Measurements from ENCODE around the gene IFT27.
"Not testable (repeated sequence)": the region's sequence is repeated elsewhere in the genome, so short reads cannot be mapped to it uniquely, and the experiment has no call there.

IFT27 gene

DNA sequence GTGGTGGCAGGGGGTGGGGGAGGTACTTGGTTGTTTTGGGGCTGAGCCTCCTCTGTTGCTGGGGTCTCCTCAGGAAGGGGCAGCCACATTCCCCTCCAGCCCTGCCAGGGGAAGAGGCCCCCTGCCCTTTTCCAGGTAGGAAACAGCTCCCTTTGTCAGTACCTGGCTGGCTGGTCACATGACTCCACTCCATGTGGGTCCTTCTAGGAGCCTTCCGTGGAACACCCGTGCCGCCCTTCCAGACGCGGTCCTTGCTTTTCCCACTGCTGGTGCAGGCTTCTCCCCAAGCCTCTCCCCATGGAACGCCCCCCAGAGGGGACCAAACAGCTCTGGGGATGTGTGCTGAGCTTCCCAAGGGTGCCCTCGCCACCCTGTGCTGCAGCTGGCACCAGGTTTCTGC is 19.9 kb downstream of the IFT27 start:
- no peak overlapping the region for H2AFZ ChIP-seq (ENCODE audit: low read length, unreplicated experiment)
- no peaks in the 10 kb centered on the region for H3K79me2 ChIP-seq (ENCODE audit: control insufficient read depth, insufficient read depth, low read length, unreplicated experiment)
- H3K4me3 ChIP-seq (ENCODE audit: low read depth, low read length) = no peak overlapping the region
- H3K36me3 ChIP-seq (ENCODE audit: insufficient read depth, low read length) = no peaks in the 10 kb centered on the region
- no peaks in the 10 kb centered on the region for H3K4me1 ChIP-seq (ENCODE audit: control insufficient read depth, insufficient read depth, low read length, unreplicated experiment)
- no peak overlapping the region for H3K27ac ChIP-seq (ENCODE audit: low read depth, low read length)
- H3K27me3 ChIP-seq (ENCODE audit: insufficient read depth, low read length) = peaks cover 29% of the 10 kb centered on the region

DNA sequence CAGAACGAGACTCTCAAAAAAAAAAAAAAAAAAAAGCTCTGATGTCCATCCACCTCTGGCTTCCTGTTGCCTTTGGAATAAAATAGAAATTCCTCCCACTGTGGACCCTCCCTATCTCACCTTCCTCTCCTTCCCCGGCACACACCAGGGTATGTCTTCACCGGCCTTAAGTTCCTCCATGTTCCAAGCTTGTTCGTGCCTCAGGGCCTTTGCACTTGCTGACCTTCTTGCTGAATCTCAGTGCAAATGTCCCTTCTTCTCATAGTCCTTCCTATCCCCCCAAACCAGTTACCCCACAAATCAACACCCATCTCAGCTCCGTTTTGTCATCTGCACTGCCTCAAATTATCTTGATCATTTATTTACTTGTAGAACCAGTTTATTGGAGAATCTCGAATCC is 20.6 kb downstream of the IFT27 start:
- no peaks in the 10 kb centered on the region for H3K4me1 ChIP-seq (ENCODE audit: control insufficient read depth, insufficient read depth, low read length, unreplicated experiment)
- H2AFZ ChIP-seq (ENCODE audit: low read length, unreplicated experiment) = no peak overlapping the region
- peaks cover 29% of the 10 kb centered on the region for H3K27me3 ChIP-seq (ENCODE audit: insufficient read depth, low read length)
- no peaks in the 10 kb centered on the region for H3K36me3 ChIP-seq (ENCODE audit: insufficient read depth, low read length)
- no peak overlapping the region for H3K4me3 ChIP-seq (ENCODE audit: low read depth, low read length)
- H3K27ac ChIP-seq (ENCODE audit: low read depth, low read length) = no peak overlapping the region
- H3K79me2 ChIP-seq (ENCODE audit: control insufficient read depth, insufficient read depth, low read length, unreplicated experiment) = no peaks in the 10 kb centered on the region

GRCh38 chr22:36754881-36755280 is 21.0 kb downstream of the IFT27 start:
- H3K4me3 ChIP-seq (ENCODE audit: low read depth, low read length); H3K79me2 ChIP-seq (ENCODE audit: control insufficient read depth, insufficient read depth, low read length, unreplicated experiment); H2AFZ ChIP-seq (ENCODE audit: low read length, unreplicated experiment); H3K27ac ChIP-seq (ENCODE audit: low read depth, low read length); H3K36me3 ChIP-seq (ENCODE audit: insufficient read depth, low read length); H3K4me1 ChIP-seq (ENCODE audit: control insufficient read depth, insufficient read depth, low read length, unreplicated experiment): not testable (repeated sequence)
- H3K27me3 ChIP-seq (ENCODE audit: insufficient read depth, low read length) = peaks cover 29% of the 10 kb centered on the region

DNA sequence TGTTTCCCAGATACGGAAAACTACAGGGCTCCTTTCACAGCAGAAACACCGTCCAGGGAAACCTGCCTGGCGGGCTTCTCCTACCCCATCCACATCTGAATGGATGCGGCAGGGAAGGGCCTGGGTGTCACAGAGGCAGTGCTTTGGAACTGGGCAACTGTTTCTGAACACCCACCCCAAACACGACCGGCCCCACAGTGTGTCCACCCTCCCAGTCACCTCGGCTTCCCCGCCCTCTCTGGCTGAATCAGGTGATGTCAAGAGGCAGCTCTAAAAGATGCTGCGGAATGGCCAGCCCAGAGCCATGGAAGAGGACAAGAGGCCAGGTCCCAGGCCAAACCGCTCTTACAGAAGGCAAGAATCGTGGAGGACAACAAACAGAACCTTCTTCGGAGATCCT is 22.0 kb downstream of the IFT27 start:
- peaks cover 29% of the 10 kb centered on the region for H3K27me3 ChIP-seq (ENCODE audit: insufficient read depth, low read length)
- H3K4me1 ChIP-seq (ENCODE audit: control insufficient read depth, insufficient read depth, low read length, unreplicated experiment) = no peaks in the 10 kb centered on the region
- no peaks in the 10 kb centered on the region for H3K36me3 ChIP-seq (ENCODE audit: insufficient read depth, low read length)
- H2AFZ ChIP-seq (ENCODE audit: low read length, unreplicated experiment) = no peak overlapping the region
- H3K27ac ChIP-seq (ENCODE audit: low read depth, low read length) = no peak overlapping the region
- H3K79me2 ChIP-seq (ENCODE audit: control insufficient read depth, insufficient read depth, low read length, unreplicated experiment) = no peaks in the 10 kb centered on the region
- no peak overlapping the region for H3K4me3 ChIP-seq (ENCODE audit: low read depth, low read length)

DNA sequence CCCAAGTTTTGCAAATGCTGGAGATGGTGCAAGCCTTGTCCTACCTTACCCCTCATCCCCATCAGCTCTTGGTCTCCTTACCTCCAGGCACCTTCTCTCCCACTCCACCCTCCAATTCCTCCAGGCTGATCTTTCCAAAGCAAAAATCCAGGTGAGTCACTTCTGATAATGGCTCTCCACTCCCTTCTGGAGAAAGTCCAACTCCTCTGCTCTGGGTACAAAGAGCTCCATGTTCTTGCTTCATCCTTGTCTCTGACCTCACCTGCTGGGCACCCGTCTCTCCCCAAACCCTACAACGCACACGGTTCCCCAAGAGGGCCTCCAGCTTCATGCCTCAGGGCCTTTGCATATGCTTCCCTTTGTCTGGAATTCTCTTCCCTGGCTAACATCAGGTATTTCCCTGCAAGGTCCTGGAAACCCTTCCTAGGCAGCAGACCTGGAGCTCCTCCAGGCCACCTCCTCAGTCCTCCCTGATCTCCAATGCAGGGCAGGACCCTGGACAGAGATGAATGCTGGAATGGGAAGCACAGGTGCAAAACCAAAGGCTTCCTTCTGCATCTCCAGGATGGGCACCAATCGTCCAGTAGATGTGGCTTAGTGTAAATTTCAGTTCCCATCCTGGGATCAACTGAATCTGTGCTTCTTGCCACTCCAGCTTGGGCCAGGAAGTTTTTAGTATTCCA is 22.7 kb downstream of the IFT27 start:
- no peaks in the 10 kb centered on the region for H3K4me1 ChIP-seq (ENCODE audit: control insufficient read depth, insufficient read depth, low read length, unreplicated experiment)

GRCh38 chr22:36746375-36746970 is 29.4 kb downstream of the IFT27 start:
- H3K79me2 ChIP-seq (ENCODE audit: control insufficient read depth, insufficient read depth, low read length, unreplicated experiment) = no peaks in the 10 kb centered on the region
- no peaks in the 10 kb centered on the region for H3K4me1 ChIP-seq (ENCODE audit: control insufficient read depth, insufficient read depth, low read length, unreplicated experiment)
- H3K27me3 ChIP-seq (ENCODE audit: insufficient read depth, low read length) = peaks cover 14% of the 10 kb centered on the region; the same call in 1 of the 2 replicates
- H2AFZ ChIP-seq (ENCODE audit: low read length, unreplicated experiment) = no peak overlapping the region
- H3K36me3 ChIP-seq (ENCODE audit: insufficient read depth, low read length) = no peaks in the 10 kb centered on the region
- no peak overlapping the region for H3K4me3 ChIP-seq (ENCODE audit: low read depth, low read length)
- H3K27ac ChIP-seq (ENCODE audit: low read depth, low read length) = no peak overlapping the region

More for the DNA sequence above, 22.7 kb downstream of the IFT27 start:
- Histone ChIP-seq H3K27ac (ENCODE audit: low read depth, low read length) (no peak overlapping the region), H3K27me3 (ENCODE audit: insufficient read depth, low read length) (peaks cover 29% of the 10 kb centered on the region), H3K4me3 (ENCODE audit: low read depth, low read length) (no peak overlapping the region), H3K36me3 (ENCODE audit: insufficient read depth, low read length) (no peaks in the 10 kb centered on the region), H2AFZ (ENCODE audit: low read length, unreplicated experiment) (no peak overlapping the region), H3K79me2 (ENCODE audit: control insufficient read depth, insufficient read depth, low read length, unreplicated experiment) (no peaks in the 10 kb centered on the region)

DNA sequence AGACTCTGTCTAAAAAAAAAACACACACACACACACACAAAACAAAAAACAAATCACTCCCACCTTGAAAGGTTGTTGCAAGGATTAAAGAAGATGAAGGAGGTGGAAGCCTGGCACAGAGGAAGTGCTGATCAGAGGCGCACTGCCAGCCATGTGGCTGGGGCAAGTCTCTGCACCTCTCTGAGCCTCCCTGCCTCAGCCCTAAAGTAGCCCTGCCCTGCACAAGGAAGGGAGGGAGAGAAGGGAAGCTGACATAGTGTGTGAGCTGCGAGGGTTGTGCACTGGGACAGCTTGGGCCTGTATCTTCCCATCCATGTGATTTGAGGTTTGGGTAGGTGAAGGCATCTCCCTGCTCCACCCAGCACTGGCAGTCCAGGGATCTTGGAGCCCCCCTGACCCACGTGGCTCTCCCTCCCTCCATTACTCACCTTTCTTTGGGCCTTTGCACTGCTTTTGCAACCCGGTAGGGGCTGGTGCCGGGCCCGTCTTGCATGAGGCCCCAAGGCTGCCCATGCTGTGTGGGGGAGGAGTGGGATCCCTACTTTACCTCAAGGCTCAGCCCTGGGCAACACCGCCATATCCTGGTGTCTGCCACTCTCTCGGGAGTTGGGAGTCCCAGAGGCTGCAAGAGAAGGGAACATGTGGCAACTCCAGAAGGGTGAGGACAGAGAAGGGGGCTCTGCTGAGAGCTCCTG is 30.5 kb downstream of the IFT27 start:
- H3K27me3 ChIP-seq (ENCODE audit: insufficient read depth, low read length) = peaks cover 14% of the 10 kb centered on the region; the same call in 1 of the 2 replicates
- H3K27ac ChIP-seq (ENCODE audit: low read depth, low read length) = no peak overlapping the region
- no peak overlapping the region for H2AFZ ChIP-seq (ENCODE audit: low read length, unreplicated experiment)
- no peaks in the 10 kb centered on the region for H3K4me1 ChIP-seq (ENCODE audit: control insufficient read depth, insufficient read depth, low read length, unreplicated experiment)
- H3K4me3 ChIP-seq (ENCODE audit: low read depth, low read length) = no peak overlapping the region
- H3K79me2 ChIP-seq (ENCODE audit: control insufficient read depth, insufficient read depth, low read length, unreplicated experiment) = no peaks in the 10 kb centered on the region
- H3K36me3 ChIP-seq (ENCODE audit: insufficient read depth, low read length) = no peaks in the 10 kb centered on the region

DNA sequence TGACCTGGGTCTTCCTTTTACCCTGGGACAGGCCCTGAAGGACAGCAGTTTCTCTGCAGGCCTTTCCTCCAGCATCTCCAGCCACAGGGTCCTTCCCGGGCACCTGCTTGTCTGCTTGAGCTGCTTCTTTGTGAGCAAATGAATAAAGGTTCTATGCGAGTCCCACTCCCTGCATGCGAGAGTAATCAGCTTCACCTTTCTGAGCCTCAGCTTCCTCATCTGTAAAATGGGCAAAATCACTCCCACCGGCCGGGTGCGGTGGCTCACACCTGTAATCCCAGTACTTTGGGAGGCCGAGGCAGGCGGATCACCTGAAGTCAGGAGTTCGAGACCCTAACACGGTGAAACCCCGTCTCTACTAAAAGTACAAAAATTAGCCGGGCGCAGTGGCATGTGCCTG is 31.1 kb downstream of the IFT27 start:
- Histone ChIP-seq H3K36me3 (ENCODE audit: insufficient read depth, low read length) (no peaks in the 10 kb centered on the region), H3K27me3 (ENCODE audit: insufficient read depth, low read length) (peaks cover 19% of the 10 kb centered on the region), H2AFZ (ENCODE audit: low read length, unreplicated experiment) (no peak overlapping the region)

DNA sequence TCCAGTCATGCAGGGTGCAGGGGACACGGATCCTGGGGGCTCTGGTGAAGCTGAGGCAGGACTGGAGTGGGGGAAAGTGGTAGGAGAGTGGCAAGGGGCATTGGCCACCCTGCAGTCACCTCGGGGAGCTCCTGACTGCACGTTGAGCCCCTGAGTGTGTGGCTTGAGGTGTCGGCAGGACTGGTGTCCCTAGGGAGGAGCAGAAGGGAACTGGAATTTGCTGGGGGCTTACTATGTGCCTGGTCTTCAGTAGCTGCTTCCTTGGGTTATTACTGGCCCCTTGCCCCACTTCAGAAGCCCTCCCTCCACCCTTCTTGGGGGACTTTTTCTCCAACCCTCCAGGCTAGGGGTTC is 31.5 kb downstream of the IFT27 start:
- H3K27me3 ChIP-seq (ENCODE audit: insufficient read depth, low read length) = peaks cover 21% of the 10 kb centered on the region
- no peak overlapping the region for H3K27ac ChIP-seq (ENCODE audit: low read depth, low read length)
- H3K4me3 ChIP-seq (ENCODE audit: low read depth, low read length) = no peak overlapping the region
- H3K36me3 ChIP-seq (ENCODE audit: insufficient read depth, low read length) = no peaks in the 10 kb centered on the region
- no peak overlapping the region for H2AFZ ChIP-seq (ENCODE audit: low read length, unreplicated experiment)
- no peaks in the 10 kb centered on the region for H3K79me2 ChIP-seq (ENCODE audit: control insufficient read depth, insufficient read depth, low read length, unreplicated experiment)
- no peaks in the 10 kb centered on the region for H3K4me1 ChIP-seq (ENCODE audit: control insufficient read depth, insufficient read depth, low read length, unreplicated experiment)

More for the DNA sequence above, 31.1 kb downstream of the IFT27 start:
- H3K4me1 ChIP-seq (ENCODE audit: control insufficient read depth, insufficient read depth, low read length, unreplicated experiment) = no peaks in the 10 kb centered on the region
- no peak overlapping the region for H3K4me3 ChIP-seq (ENCODE audit: low read depth, low read length)
- H3K27ac ChIP-seq (ENCODE audit: low read depth, low read length) = no peak overlapping the region
- H3K79me2 ChIP-seq (ENCODE audit: control insufficient read depth, insufficient read depth, low read length, unreplicated experiment) = no peaks in the 10 kb centered on the region

DNA sequence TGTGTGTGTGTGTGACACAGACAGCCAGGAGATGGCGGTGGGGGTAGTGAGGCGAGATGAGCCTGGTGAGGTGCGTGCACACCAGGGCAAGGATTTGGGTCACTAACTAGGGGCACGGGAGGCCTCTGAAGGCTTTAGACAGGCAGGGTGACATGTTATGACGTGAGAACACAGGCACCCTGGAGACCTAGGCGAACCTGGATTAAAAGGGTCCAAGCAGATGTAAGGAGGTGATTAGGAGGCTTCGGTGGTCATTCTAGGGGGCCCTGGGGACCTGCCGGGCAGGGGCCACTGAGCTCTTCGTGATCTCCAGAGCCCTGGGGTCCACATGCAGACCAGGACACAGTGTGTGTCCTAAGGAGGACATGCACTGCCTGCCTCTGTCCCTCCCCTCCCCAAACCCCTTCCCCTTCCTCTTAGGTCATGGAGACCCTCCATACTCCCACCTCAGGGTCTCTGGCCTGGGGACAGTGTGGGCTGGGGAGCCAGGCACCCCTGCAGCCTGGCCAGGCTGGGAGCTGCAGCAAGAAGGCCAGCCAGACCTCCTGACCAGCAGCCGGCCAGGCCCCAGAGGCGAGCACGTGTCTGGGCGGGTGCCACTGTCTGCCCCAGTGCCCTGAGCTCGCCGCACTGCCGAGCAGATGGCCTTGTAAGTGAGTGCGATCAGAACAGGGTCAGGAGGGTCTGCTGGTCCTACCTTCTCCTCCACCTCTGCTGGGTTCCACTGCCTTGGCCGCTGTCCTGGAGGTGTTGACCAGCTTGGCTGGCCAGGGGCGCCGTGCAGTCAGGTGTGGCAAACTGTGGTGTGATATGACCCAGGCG is 32.1 kb downstream of the IFT27 start:
- no peaks in the 10 kb centered on the region for H3K36me3 ChIP-seq (ENCODE audit: insufficient read depth, low read length)
- H3K4me3 ChIP-seq (ENCODE audit: low read depth, low read length) = no peak overlapping the region
- peaks cover 27% of the 10 kb centered on the region for H3K27me3 ChIP-seq (ENCODE audit: insufficient read depth, low read length)
- no peaks in the 10 kb centered on the region for H3K79me2 ChIP-seq (ENCODE audit: control insufficient read depth, insufficient read depth, low read length, unreplicated experiment)
- H3K4me1 ChIP-seq (ENCODE audit: control insufficient read depth, insufficient read depth, low read length, unreplicated experiment) = no peaks in the 10 kb centered on the region
- no peak overlapping the region for H3K27ac ChIP-seq (ENCODE audit: low read depth, low read length)
- no peak overlapping the region for H2AFZ ChIP-seq (ENCODE audit: low read length, unreplicated experiment)
